ENCODE measurements around the gene DIRAS3. TPM values are rescaled to one million over a fixed set of nuclear protein-coding genes. Genes with fewer than 3 reads are reported as not detected.

DIRAS3 gene
- total RNA-seq, 1 experiment from 2014 or later: 0.10 TPM

- Histone ChIP-seq H3K36me3 (replicated peaks; ENCODE audit: control insufficient read depth, insufficient read depth, low read length) (no peaks in the 10 kb centered on the region), H3K4me3 (ENCODE audit: insufficient read depth, low read depth, low read length) (peak overlapping the region; percentile 19; the same call in 1 of the 2 replicates), H3K27me3 (ENCODE audit: control insufficient read depth, insufficient read depth, low read length) (peaks cover 40% of the 10 kb centered on the region; the same call in 1 of the 2 replicates)
- DNase-seq: no peak
Measured at GRCh38 chr1:68046885-68047658, 3.4 kb downstream of the DIRAS3 start.

GRCh38 chr1:68046423-68046822, 4.0 kb downstream of the DIRAS3 start:
- Histone ChIP-seq H3K36me3 (replicated peaks; ENCODE audit: control insufficient read depth, insufficient read depth, low read length) (no peaks in the 10 kb centered on the region), H3K27me3 (ENCODE audit: control insufficient read depth, insufficient read depth, low read length) (peaks cover 40% of the 10 kb centered on the region; the same call in 1 of the 2 replicates), H3K4me3 (ENCODE audit: insufficient read depth, low read depth, low read length) (peak overlapping the region; percentile 19; the same call in 1 of the 2 replicates)
- DNase-seq: peak; percentile 40

GRCh38 chr1:68045511-68046180, 4.8 kb downstream of the DIRAS3 start:
- H3K27me3 ChIP-seq (ENCODE audit: control insufficient read depth, insufficient read depth, low read length): peaks cover 33% of the 10 kb centered on the region; the same call in 1 of the 2 replicates
- H3K4me3 ChIP-seq (ENCODE audit: insufficient read depth, low read depth, low read length): no peak overlapping the region
- H3K36me3 ChIP-seq (replicated peaks; ENCODE audit: control insufficient read depth, insufficient read depth, low read length): no peaks in the 10 kb centered on the region
- DNase-seq: no peak

- DNase-seq: no peak
- H3K4me3 ChIP-seq (ENCODE audit: insufficient read depth, low read depth, low read length): no peak overlapping the region
- peaks cover 18% of the 10 kb centered on the region; the same call in 1 of the 2 replicates for H3K27me3 ChIP-seq (ENCODE audit: control insufficient read depth, insufficient read depth, low read length)
- no peaks in the 10 kb centered on the region for H3K36me3 ChIP-seq (replicated peaks; ENCODE audit: control insufficient read depth, insufficient read depth, low read length)
Measured at GRCh38 chr1:68043443-68044090, 6.9 kb downstream of the DIRAS3 start.

- no peak for DNase-seq
- H3K4me3 ChIP-seq (ENCODE audit: insufficient read depth, low read depth, low read length): no peak overlapping the region
- no peaks in the 10 kb centered on the region for H3K27me3 ChIP-seq (ENCODE audit: control insufficient read depth, insufficient read depth, low read length)
- no peaks in the 10 kb centered on the region for H3K36me3 ChIP-seq (replicated peaks; ENCODE audit: control insufficient read depth, insufficient read depth, low read length)
Measured at GRCh38 chr1:68036946-68037345, 13.5 kb downstream of the DIRAS3 start.

- no peak for DNase-seq
- Histone ChIP-seq H3K27me3 (ENCODE audit: control insufficient read depth, insufficient read depth, low read length) (no peaks in the 10 kb centered on the region), H3K4me3 (ENCODE audit: insufficient read depth, low read depth, low read length) (no peak overlapping the region), H3K36me3 (replicated peaks; ENCODE audit: control insufficient read depth, insufficient read depth, low read length) (no peaks in the 10 kb centered on the region)
Measured at GRCh38 chr1:68029444-68029843, 21.0 kb downstream of the DIRAS3 start.

GRCh38 chr1:68028566-68028965, 21.9 kb downstream of the DIRAS3 start:
- no peaks in the 10 kb centered on the region for H3K36me3 ChIP-seq (replicated peaks; ENCODE audit: control insufficient read depth, insufficient read depth, low read length)
- no peak overlapping the region for H3K4me3 ChIP-seq (ENCODE audit: insufficient read depth, low read depth, low read length)
- no peaks in the 10 kb centered on the region for H3K27me3 ChIP-seq (ENCODE audit: control insufficient read depth, insufficient read depth, low read length)
- no peak for DNase-seq

GRCh38 chr1:68024635-68025338, 25.6 kb downstream of the DIRAS3 start:
- Histone ChIP-seq H3K4me3 (ENCODE audit: insufficient read depth, low read depth, low read length) (no peak overlapping the region), H3K36me3 (replicated peaks; ENCODE audit: control insufficient read depth, insufficient read depth, low read length) (no peaks in the 10 kb centered on the region), H3K27me3 (ENCODE audit: control insufficient read depth, insufficient read depth, low read length) (no peaks in the 10 kb centered on the region)
- DNase-seq: no peak

- no peaks in the 10 kb centered on the region for H3K36me3 ChIP-seq (replicated peaks; ENCODE audit: control insufficient read depth, insufficient read depth, low read length)
- no peak for DNase-seq
Measured at GRCh38 chr1:68016381-68016780, 34.0 kb downstream of the DIRAS3 start.

GRCh38 chr1:68015971-68016370, 34.5 kb downstream of the DIRAS3 start:
- DNase-seq: no peak
- no peaks in the 10 kb centered on the region for H3K27me3 ChIP-seq (ENCODE audit: control insufficient read depth, insufficient read depth, low read length)
- H3K4me3 ChIP-seq (ENCODE audit: insufficient read depth, low read depth, low read length): no peak overlapping the region
- H3K36me3 ChIP-seq (replicated peaks; ENCODE audit: control insufficient read depth, insufficient read depth, low read length): no peaks in the 10 kb centered on the region

More at GRCh38 chr1:68016381-68016780, 34.0 kb downstream of the DIRAS3 start:
- Histone ChIP-seq H3K4me3 (ENCODE audit: insufficient read depth, low read depth, low read length) (no peak overlapping the region), H3K27me3 (ENCODE audit: control insufficient read depth, insufficient read depth, low read length) (no peaks in the 10 kb centered on the region)

- no peaks in the 10 kb centered on the region for H3K36me3 ChIP-seq (replicated peaks; ENCODE audit: control insufficient read depth, insufficient read depth, low read length)
- no peak for DNase-seq
- no peaks in the 10 kb centered on the region for H3K27me3 ChIP-seq (ENCODE audit: control insufficient read depth, insufficient read depth, low read length)
- H3K4me3 ChIP-seq (ENCODE audit: insufficient read depth, low read depth, low read length): no peak overlapping the region
Measured at GRCh38 chr1:68015369-68015768, 35.1 kb downstream of the DIRAS3 start.

- Histone ChIP-seq H3K36me3 (replicated peaks; ENCODE audit: control insufficient read depth, insufficient read depth, low read length) (no peaks in the 10 kb centered on the region), H3K4me3 (ENCODE audit: insufficient read depth, low read depth, low read length) (no peak overlapping the region), H3K27me3 (ENCODE audit: control insufficient read depth, insufficient read depth, low read length) (no peaks in the 10 kb centered on the region)
- no peak for DNase-seq
Measured at GRCh38 chr1:68013351-68013750, 37.1 kb downstream of the DIRAS3 start.

GRCh38 chr1:68011657-68012375, 38.6 kb downstream of the DIRAS3 start:
- Histone ChIP-seq H3K27me3 (ENCODE audit: control insufficient read depth, insufficient read depth, low read length) (no peaks in the 10 kb centered on the region), H3K36me3 (replicated peaks; ENCODE audit: control insufficient read depth, insufficient read depth, low read length) (no peaks in the 10 kb centered on the region), H3K4me3 (ENCODE audit: insufficient read depth, low read depth, low read length) (no peak overlapping the region)
- no peak for DNase-seq

GRCh38 chr1:68010543-68010942, 39.9 kb downstream of the DIRAS3 start:
- no peak overlapping the region for H3K4me3 ChIP-seq (ENCODE audit: insufficient read depth, low read depth, low read length)
- H3K36me3 ChIP-seq (replicated peaks; ENCODE audit: control insufficient read depth, insufficient read depth, low read length): no peaks in the 10 kb centered on the region
- no peak for DNase-seq
- H3K27me3 ChIP-seq (ENCODE audit: control insufficient read depth, insufficient read depth, low read length): no peaks in the 10 kb centered on the region
